HUDEP-2 (cell line): Measurements from ENCODE around the gene TARBP1.
"Not testable (repeated sequence)": the region's sequence is repeated elsewhere in the genome, so short reads cannot be mapped to it uniquely, and the experiment has no call there.

ENCODE experiments used
- DNase-seq, 76 experiments: peaks; one replicate each; lab custom pipeline; 2025; ENCODE audit not compliant: unreplicated experiment in 76 of 76; lab: John Stamatoyannopoulos, UW

TARBP1 gene

GRCh38 chr1:234478481-234479309 is at the start of gene TARBP1:
TARBP1 (minus strand) TSS chr1:234479179; CDS start chr1:234479103, 76 bp downstream.
- DNase-seq = peak in 69 of 76 experiments; percentile 14 to 80 (median 57)

DNA sequence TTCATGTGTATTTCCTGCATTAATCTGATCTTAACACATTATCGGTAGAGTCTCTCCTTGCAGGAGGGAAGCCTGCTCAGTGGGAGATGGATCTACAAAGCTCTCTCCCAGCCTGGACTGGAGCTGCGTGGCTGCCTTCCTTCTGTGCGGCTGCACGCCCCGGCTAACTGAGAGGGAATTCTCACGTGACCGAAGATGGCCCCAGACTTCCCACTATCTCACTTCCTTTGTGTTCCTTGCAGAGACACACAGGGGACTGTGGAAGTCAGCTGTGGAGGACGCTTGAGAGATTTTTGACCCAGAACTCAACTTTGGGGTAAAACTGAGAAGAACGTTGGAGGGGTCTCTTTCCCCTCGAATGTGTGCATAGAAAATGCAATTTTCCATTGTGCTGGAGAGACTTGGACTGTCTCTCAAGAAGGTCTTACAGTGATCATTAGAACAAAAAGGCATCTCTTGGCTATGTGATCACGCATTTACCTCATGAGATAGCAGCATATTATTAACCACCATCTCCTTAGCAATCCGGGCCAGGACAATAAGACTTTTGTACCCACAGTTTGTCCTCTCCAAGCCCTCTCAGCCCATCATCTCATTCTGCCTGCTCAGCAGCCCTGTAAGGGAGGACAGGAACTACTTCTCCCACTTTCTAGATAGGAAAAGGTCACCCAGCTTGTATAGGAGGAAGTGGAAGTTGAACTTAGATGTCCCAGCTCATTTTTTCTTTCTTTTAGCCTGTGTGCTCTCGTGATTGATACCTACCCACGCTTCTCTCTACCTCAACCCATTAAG is 49.3 kb upstream of the TARBP1 start:
- no peak for DNase-seq

- DNase-seq = no peak
Measured at GRCh38 chr1:234527346-234527745, 48.4 kb upstream of the TARBP1 start.

DNA sequence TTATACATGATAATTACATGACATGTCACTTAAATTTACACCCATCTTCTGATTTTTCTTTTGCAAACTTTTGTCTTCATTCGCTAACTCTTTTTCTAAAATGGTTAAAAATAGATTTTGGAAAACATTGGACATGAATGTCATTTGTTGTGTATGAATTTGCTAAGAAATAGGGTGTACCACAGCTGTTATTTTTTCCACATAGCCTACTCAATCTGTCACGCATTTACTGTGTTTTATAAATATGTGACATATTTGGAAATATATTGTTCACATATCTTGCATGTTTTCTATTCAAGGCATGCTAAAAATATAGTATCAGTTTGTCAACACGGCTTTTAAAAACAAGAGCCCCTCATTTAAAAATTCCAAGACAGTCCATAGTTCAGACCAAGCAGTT is 47.9 kb upstream of the TARBP1 start:
- DNase-seq = no peak

GRCh38 chr1:234525099-234525799 is 46.3 kb upstream of the TARBP1 start:
- DNase-seq = no peak

DNA sequence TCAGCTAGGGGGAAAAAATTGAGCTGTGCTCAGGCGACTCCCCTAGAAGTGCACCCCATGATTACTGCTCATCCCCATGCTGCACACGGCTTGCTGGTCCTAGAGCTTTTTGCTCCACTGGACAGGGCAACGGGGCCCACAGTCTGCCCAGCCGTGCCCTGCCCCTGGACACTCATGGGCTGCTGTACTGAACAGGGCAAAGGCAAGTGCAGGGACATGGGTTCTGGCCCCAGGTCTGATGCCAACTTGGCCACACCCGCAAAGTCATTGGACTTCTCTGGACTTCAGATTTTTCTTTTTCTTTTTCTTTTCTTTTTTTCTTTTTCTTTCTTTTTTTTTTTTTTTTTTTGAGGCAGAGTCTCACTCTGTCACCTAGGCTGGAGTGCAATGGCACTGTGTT is 42.9 kb upstream of the TARBP1 start:
- DNase-seq = peak in 2 of 76 experiments; percentile 25 to 52

GRCh38 chr1:234520908-234521817 is 42.2 kb upstream of the TARBP1 start:
- DNase-seq = peak in 59 of 76 experiments; percentile 8 to 78 (median 42)

DNA sequence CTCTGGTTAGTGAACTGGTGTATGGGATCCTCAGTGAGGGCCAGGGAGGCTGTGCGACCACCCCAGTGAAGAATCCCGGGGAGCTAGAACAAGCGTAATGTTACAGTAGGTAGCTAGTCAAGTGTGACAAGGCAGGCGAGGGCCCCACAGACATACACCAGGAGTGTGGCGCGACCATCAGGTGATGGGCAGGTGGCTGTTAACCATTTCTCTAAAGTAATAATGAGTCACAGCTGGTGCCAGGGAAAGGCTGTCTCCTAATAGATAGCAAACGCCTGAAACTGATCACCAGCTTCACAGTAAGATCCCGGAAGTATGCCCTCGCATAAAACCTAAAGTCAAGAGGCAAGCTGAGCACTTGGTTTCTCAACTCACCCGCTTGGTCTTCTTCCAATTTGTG is 40.5 kb upstream of the TARBP1 start:
- DNase-seq = peak in 3 of 76 experiments; percentile 10 to 16 (median 12)

- DNase-seq = no peak
Measured at GRCh38 chr1:234518876-234519275, 39.9 kb upstream of the TARBP1 start.

DNA sequence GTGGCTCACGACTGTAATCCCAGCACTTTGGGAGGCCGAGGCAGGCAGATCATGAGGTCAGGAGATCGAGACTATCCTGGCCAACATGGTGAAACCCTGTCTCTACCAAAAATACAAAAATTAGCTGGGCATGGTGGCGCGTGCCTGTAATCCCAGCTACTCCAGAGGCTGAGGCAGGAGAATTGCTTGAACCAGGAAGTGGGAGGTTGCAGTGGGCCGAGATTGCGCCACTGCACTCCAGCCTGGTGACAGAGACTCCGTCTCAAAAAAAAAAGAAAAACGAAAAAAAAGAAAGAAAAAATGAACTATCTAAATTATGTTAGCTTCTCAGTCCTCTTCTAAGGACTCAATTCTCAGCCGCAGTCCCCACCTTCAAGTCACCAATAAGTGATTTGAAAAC is 39.1 kb upstream of the TARBP1 start:
- not testable (repeated sequence) for DNase-seq

DNA sequence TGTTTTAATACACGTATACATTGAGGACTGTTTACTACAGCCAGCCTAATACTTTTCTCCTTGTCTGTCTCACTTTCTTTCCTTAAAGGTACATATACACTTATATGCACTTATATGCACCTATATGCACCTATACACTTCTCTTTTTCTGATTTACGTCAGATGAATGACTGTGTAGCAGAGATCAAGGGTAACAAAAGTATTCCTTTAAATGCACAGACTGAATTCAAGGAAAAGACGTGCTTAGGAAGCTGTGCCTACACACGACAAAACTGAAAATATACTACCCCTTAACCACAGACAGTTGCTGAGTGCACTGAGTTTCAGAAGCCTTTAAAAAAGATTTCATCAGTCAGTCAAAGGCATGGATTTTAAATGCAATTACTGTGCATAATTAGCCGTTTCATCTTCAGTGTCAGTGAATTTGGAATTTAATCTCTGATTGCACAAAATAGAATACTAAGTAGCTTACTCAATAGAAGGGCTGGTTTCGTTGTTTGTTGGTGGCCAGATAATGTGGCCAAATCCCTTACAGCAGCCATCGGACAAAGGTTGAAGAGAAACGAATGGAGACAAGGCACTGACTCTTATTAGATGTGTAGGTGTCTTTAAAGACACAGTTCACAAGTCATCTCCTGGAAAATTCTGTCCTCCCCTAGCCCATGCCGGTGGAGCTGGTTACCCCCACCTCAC is 38.3 kb upstream of the TARBP1 start:
- no peak for DNase-seq

DNA sequence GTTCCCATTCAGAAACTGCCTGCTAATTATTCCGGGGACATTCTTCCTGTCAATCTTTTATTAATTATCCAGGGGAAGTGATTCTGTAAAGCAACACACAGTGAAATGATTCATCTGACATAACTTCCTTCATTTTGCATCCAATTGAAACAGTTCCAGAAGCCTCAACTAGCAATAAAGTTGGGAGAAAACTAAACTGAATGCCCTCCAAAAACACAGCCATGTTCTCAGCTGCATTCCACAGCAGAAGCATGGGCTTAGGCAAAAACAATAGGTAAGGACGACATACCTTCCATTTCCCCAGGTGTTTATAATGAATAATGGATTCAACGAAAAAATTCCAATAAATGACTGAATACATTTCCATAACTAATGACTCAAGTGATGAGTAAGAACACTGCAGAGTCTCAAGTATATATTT is 36.9 kb upstream of the TARBP1 start:
- no peak for DNase-seq

DNA sequence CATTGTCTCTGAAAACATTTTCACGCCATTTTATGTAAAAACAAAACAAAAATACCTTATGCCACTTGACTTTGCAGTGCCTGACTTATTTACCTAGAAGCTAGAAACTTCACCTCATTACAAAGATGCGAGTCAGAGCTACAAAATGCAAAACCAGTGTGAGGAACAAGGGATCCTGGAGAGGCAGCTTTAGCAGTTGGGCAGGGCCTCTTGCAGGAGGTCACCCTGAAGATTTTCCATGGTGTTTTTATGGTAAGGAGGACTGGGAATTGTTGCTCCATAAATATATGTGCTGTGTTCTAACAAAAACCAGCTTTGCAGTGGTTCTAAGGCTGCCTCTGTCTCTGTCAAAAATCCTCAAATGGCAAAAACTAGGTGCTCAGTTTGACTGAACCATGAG is 36.4 kb upstream of the TARBP1 start:
- DNase-seq = no peak

- DNase-seq = peak in 13 of 76 experiments; percentile 7 to 39 (median 20)
Measured at GRCh38 chr1:234512451-234512861, 33.5 kb upstream of the TARBP1 start.

- DNase-seq = peak in 4 of 76 experiments; percentile 7 to 17 (median 10)
Measured at GRCh38 chr1:234509457-234510328, 30.7 kb upstream of the TARBP1 start.

DNA sequence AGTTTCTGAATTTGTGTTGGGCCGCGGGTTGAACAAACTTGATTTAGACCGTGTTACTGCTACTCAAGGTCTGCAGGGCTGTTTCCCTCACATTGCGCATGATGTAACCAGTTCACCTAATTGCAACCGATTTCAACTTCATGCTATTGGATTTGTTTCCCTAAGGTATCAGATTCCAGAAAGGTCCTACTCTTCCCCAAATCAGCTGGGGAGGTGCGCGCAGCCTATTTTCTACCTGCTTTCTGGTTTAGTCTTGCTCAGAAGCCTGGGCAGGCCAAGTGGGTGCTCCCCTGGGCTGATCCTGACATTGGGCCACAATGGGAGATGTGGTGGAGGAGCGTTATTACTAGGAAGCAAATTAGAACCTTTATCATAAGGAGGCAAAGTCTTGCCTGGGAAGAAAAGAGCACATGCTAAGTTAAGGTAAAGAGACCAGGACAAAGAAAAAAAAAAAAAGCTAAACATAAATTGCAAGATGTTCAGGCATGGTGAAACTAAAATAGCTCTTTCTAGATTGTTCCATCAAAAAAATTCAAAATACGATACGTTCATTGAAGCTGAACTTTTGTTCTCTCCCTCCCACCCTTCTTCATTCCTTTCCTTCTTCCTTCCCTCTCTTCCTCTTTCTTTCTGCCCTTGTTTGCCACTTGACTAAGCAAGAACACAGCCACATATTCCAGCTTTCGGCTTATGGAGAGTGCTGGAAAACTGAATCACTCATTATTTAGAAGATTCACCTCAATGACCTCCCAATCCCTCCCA is 28.8 kb upstream of the TARBP1 start:
- DNase-seq = no peak

- DNase-seq = no peak
Measured at GRCh38 chr1:234507089-234507488, 28.1 kb upstream of the TARBP1 start.

- DNase-seq = no peak
Measured at GRCh38 chr1:234505769-234506102, 26.8 kb upstream of the TARBP1 start.
